H9 (cell line): ENCODE data around the gene CALHM5. TPM values are rescaled to one million over a fixed set of nuclear protein-coding genes. Genes with fewer than 3 reads are reported as not detected.

Experiments
- DNase-seq: peaks from one replicate; pipeline ENCODE4 v3.0.0-alpha.2; 2017
- H2AFZ ChIP-seq: one replicate; pipeline ENCODE4 v1.6.1; 2013; ENCODE audit warnings: mild to moderate bottlenecking, low read length, control low read depth, moderate library complexity
- H2AK5ac ChIP-seq: 2 replicates; pipeline ENCODE4 v1.6.1; 2013; ENCODE audit warnings: low read length, control low read depth, mixed read lengths; ENCODE audit not compliant: insufficient read length
- H2BK120ac ChIP-seq: one replicate; pipeline ENCODE4 v1.6.1; 2013; ENCODE audit warnings: low read depth, mild to moderate bottlenecking, low read length, control low read depth, inconsistent platforms; ENCODE audit not compliant: poor library complexity, severe bottlenecking
- H2BK12ac ChIP-seq: 2 replicates; pipeline ENCODE4 v1.6.1; 2013; ENCODE audit warnings: low read length, control low read depth, mixed read lengths, low read depth; ENCODE audit not compliant: insufficient read length
- H2BK15ac ChIP-seq: 2 replicates; pipeline ENCODE4 v1.6.1; 2013; ENCODE audit warnings: low read depth, low read length, control low read depth
- H2BK20ac ChIP-seq: one replicate; pipeline ENCODE4 v1.6.1; 2013; ENCODE audit warnings: low read depth, mild to moderate bottlenecking, low read length, control low read depth, inconsistent platforms; ENCODE audit not compliant: poor library complexity, severe bottlenecking
- H2BK5ac ChIP-seq: 2 replicates; pipeline ENCODE4 v1.6.1; 2013; ENCODE audit warnings: low read length, control low read depth, mixed read lengths; ENCODE audit not compliant: insufficient read length
- H3K14ac ChIP-seq: 2 replicates; pipeline ENCODE4 v1.6.1; 2013; ENCODE audit warnings: low read length, control low read depth; ENCODE audit not compliant: insufficient read depth
- H3K18ac ChIP-seq: 2 replicates; pipeline ENCODE4 v1.6.1; 2013; ENCODE audit warnings: low read depth, mild to moderate bottlenecking, mixed read lengths, low read length, control low read depth; ENCODE audit not compliant: insufficient read length
- H3K23ac ChIP-seq: 2 replicates; pipeline ENCODE4 v1.6.1; 2013; ENCODE audit warnings: low read length, control low read depth, mixed read lengths, low read depth; ENCODE audit not compliant: insufficient read length
- H3K23me2 ChIP-seq: 2 replicates; pipeline ENCODE4 v1.6.1; 2013; ENCODE audit warnings: low read depth, mild to moderate bottlenecking, mixed read lengths, low read length, control low read depth; ENCODE audit not compliant: insufficient read length, poor library complexity, severe bottlenecking
- H3K27ac ChIP-seq: 2 replicates; pipeline ENCODE4 v1.5.1; 2013; ENCODE audit warnings: low read length, control low read depth, mixed read lengths, low read depth; ENCODE audit not compliant: insufficient read length
- H3K27me3 ChIP-seq: 2 replicates; pipeline ENCODE4 v1.6.1; 2013; ENCODE audit warnings: low read length, control low read depth, inconsistent platforms; ENCODE audit not compliant: insufficient read depth
- H3K4ac ChIP-seq: 2 replicates; pipeline ENCODE4 v1.6.1; 2013; ENCODE audit warnings: low read depth, mild to moderate bottlenecking, control low read depth, inconsistent platforms, low read length, moderate library complexity
- H3K4me1 ChIP-seq: 2 replicates; pipeline ENCODE4 v1.6.1; 2013; ENCODE audit warnings: low read length, control low read depth, inconsistent platforms; ENCODE audit not compliant: insufficient read depth
- H3K4me2 ChIP-seq: 2 replicates; pipeline ENCODE4 v1.6.1; 2013; ENCODE audit warnings: low read length, control low read depth, mixed read lengths; ENCODE audit not compliant: insufficient read length, insufficient read depth
- H3K56ac ChIP-seq: 2 replicates; pipeline ENCODE4 v1.6.1; 2013; ENCODE audit warnings: low read depth, mild to moderate bottlenecking, mixed read lengths, low read length, control low read depth; ENCODE audit not compliant: insufficient read length
- H3K79me1 ChIP-seq: 2 replicates; pipeline ENCODE4 v1.6.1; 2013; ENCODE audit warnings: low read depth, mild to moderate bottlenecking, moderate library complexity, low read length, control low read depth, inconsistent platforms; ENCODE audit not compliant: insufficient read depth, poor library complexity, severe bottlenecking
- H3K79me2 ChIP-seq: 2 replicates; pipeline ENCODE4 v1.6.1; 2013; ENCODE audit warnings: low read length, control low read depth, inconsistent platforms; ENCODE audit not compliant: insufficient read depth
- H3K9ac ChIP-seq: 2 replicates; pipeline ENCODE4 v1.6.1; 2013; ENCODE audit warnings: low read length, control low read depth, mixed read lengths; ENCODE audit not compliant: insufficient read length; ENCODE audit errors: extremely low read depth
- H3K9me3 ChIP-seq: one replicate; pipeline ENCODE4 v1.6.1; 2013; ENCODE audit warnings: low read depth, low read length, inconsistent platforms; ENCODE audit not compliant: control insufficient read depth
- H3T11ph ChIP-seq: one replicate; pipeline ENCODE4 v1.6.1; 2013; ENCODE audit warnings: mild to moderate bottlenecking, low read length, control low read depth, inconsistent platforms
- H4K20me1 ChIP-seq: one replicate; pipeline ENCODE4 v1.6.1; 2013; ENCODE audit not compliant: control insufficient read depth, insufficient read length, insufficient read depth
- H4K5ac ChIP-seq: 2 replicates; pipeline ENCODE4 v1.6.1; 2013; ENCODE audit warnings: low read depth, mild to moderate bottlenecking, mixed read lengths, low read length, control low read depth; ENCODE audit not compliant: insufficient read length
- H4K8ac ChIP-seq: replicated peaks from 2 replicates; pipeline ENCODE4 v1.6.1; 2013; ENCODE audit warnings: low read length, control low read depth, mixed read lengths, low read depth; ENCODE audit not compliant: insufficient read length
- H4K91ac ChIP-seq: 2 replicates; pipeline ENCODE4 v1.6.1; 2013; ENCODE audit warnings: low read depth, mild to moderate bottlenecking, moderate library complexity, mixed read lengths, low read length, control low read depth; ENCODE audit not compliant: insufficient read length
- H3K27ac Mint-ChIP-seq, 3 experiments: 2 replicates in 2 of 3; 3 replicates in 1 of 3; pipeline ENCODE4 v1.8.0; 2020 to 2021; ENCODE audit warnings: mixed read lengths in 3 of 3, mild to moderate bottlenecking in 1 of 3, moderate library complexity in 1 of 3
- H3K27me3 Mint-ChIP-seq: 2 replicates; pipeline ENCODE4 v1.8.0; 2021; ENCODE audit warnings: low read depth, mild to moderate bottlenecking, moderate library complexity, mixed read lengths
- H3K36me3 Mint-ChIP-seq, 3 experiments: 2 replicates in 2 of 3; 3 replicates in 1 of 3; pipeline ENCODE4 v1.8.0; 2020 to 2021; ENCODE audit warnings: low read depth in 3 of 3, mixed read lengths in 3 of 3; ENCODE audit not compliant: insufficient read depth in 1 of 3
- H3K4me1 Mint-ChIP-seq, 2 experiments: 2 replicates each; pipeline ENCODE4 v1.8.0; 2020; ENCODE audit warnings: mixed read lengths in 2 of 2
- H3K4me3 Mint-ChIP-seq, 2 experiments: 2 replicates in 1 of 2; 3 replicates in 1 of 2; pipeline ENCODE4 v1.8.0; 2020 to 2021; ENCODE audit warnings: mild to moderate bottlenecking in 2 of 2, mixed read lengths in 2 of 2, moderate library complexity in 1 of 2
- H3K9me3 Mint-ChIP-seq, 2 experiments: 2 replicates in 1 of 2; 3 replicates in 1 of 2; pipeline ENCODE4 v1.8.0; 2020; ENCODE audit warnings: mild to moderate bottlenecking in 2 of 2, mixed read lengths in 2 of 2, moderate library complexity in 1 of 2
- total RNA-seq: library from RNA; stranded (reverse); gene quantifications from 2 replicates; pipeline ENCODE4 v1.2.1, GENCODE V29; 2021
- TF ChIP-seq, protein P1 (sequence below): fragments of 200-600 bp; sonication (generic); conservative IDR thresholded peaks from 3 replicates; pipeline ENCODE4 v1.8.0; 2021; ENCODE audit warnings: antibody characterized with exemption, mild to moderate bottlenecking

CALHM5 gene
- total RNA-seq, 1 experiment from 2014 or later: 0.09 TPM

DNA sequence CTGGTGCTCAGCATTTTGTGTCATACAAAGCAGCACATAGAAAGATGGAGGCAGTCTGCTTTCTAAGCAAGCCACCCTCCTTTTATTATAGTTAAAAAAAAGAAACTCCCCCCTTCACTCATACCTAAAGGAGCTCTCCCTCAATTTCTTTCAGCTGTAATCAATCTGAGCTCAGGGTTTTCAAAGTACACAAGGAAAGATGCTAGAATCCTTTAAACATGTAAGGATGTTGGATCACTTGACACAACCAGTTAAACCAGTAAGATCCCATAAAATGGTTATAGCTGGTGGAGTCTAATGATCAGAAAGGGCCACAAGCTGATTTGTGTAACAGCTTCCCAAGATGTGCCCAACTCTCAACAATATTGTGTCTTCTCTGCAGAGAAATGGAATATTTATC is 42.0 kb downstream of the CALHM5 start, which contains the start of gene CALHM4:
CALHM4 (plus strand) TSS at position 301 of the 400 bp plus-strand sequence; CDS start at position 344, 43 bp downstream.
- H2AK5ac ChIP-seq: no peak within 1 kb of the TSS
- no peak within 1 kb of the TSS for H3K4me2 ChIP-seq
- TF ChIP-seq, protein P1, sequence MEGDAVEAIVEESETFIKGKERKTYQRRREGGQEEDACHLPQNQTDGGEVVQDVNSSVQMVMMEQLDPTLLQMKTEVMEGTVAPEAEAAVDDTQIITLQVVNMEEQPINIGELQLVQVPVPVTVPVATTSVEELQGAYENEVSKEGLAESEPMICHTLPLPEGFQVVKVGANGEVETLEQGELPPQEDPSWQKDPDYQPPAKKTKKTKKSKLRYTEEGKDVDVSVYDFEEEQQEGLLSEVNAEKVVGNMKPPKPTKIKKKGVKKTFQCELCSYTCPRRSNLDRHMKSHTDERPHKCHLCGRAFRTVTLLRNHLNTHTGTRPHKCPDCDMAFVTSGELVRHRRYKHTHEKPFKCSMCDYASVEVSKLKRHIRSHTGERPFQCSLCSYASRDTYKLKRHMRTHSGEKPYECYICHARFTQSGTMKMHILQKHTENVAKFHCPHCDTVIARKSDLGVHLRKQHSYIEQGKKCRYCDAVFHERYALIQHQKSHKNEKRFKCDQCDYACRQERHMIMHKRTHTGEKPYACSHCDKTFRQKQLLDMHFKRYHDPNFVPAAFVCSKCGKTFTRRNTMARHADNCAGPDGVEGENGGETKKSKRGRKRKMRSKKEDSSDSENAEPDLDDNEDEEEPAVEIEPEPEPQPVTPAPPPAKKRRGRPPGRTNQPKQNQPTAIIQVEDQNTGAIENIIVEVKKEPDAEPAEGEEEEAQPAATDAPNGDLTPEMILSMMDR: no peak
- no peak for DNase-seq
- H2BK15ac ChIP-seq: no peak within 1 kb of the TSS
- Mint-ChIP-seq H3K36me3 (no peaks in the 10 kb centered on the region), H3K27me3 (no peaks in the 10 kb centered on the region; the same call in 1 of the 2 replicates), H3K9me3 (no peaks in the 10 kb centered on the region), H3K4me3 (no peak within 1 kb of the TSS), H3K4me1 (no peaks in the 10 kb centered on the region), H3K27ac (no peak within 1 kb of the TSS)
- H2AFZ ChIP-seq: no peak within 1 kb of the TSS
- H3K27ac ChIP-seq: no peak within 1 kb of the TSS
- no peaks in the 10 kb centered on the region for H3K79me2 ChIP-seq
- no peaks in the 10 kb centered on the region for H3K23me2 ChIP-seq
- H3K56ac ChIP-seq: no peak within 1 kb of the TSS
- no peak within 1 kb of the TSS for H3K18ac ChIP-seq
- no peak within 1 kb of the TSS for H2BK5ac ChIP-seq
- H4K91ac ChIP-seq: no peak within 1 kb of the TSS
- no peak within 1 kb of the TSS for H2BK12ac ChIP-seq
- H3K23ac ChIP-seq: no peak within 1 kb of the TSS
- H3T11ph ChIP-seq: no peak within 1 kb of the TSS
- no peak within 1 kb of the TSS for H4K8ac ChIP-seq
- no peaks in the 10 kb centered on the region for H3K9me3 ChIP-seq
- H2BK120ac ChIP-seq: no peak within 1 kb of the TSS
- H3K79me1 ChIP-seq: no peaks in the 10 kb centered on the region
- no peaks in the 10 kb centered on the region for H3K4me1 ChIP-seq
- H3K9ac ChIP-seq: no peak within 1 kb of the TSS
- no peak within 1 kb of the TSS for H3K14ac ChIP-seq
- no peak within 1 kb of the TSS for H2BK20ac ChIP-seq
- H4K5ac ChIP-seq: no peak within 1 kb of the TSS
- H4K20me1 ChIP-seq: no peaks in the 10 kb centered on the region
- no peak within 1 kb of the TSS for H3K4ac ChIP-seq
- H3K27me3 ChIP-seq: no peaks in the 10 kb centered on the region
